ENCODE data around the gene NCOA7. TPM values are rescaled to one million over a fixed set of nuclear protein-coding genes. Genes with fewer than 3 reads are reported as not detected.

The NCOA7 gene
- total RNA-seq, 3 donors from 2014 or later: 62.6 to 94.7 (median 82.4) TPM

GRCh38 chr6:125871365-125871764 is 80.6 kb downstream of the NCOA7 start:
- Histone ChIP-seq H3K4me3 (no peak overlapping the region), H3K36me3 (no peaks in the 10 kb centered on the region), H3K4me1 (peaks cover 0 to 3% of the 10 kb centered on the region in 2 donors), H3K27me3 (no peaks in the 10 kb centered on the region), H3K9me3 (no peaks in the 10 kb centered on the region), H3K27ac (peak overlapping the region; percentile 58 to 59)
- TF ChIP-seq POLR2AphosphoS5 (IDR thresholded peaks at IDR 0.05) (no peak), CTCF (IDR thresholded peaks at IDR 0.05) (no peak), POLR2A (IDR thresholded peaks at IDR 0.05) (no peak)
- intact Hi-C loops (cut with DNase I; ENCODE audit: low total_unique reads): no loop called here
- DNase-seq (ENCODE audit: low spot score in 2 of 2): peak in 1 of 2 donors; percentile 26

- no peaks in the 10 kb centered on the region for H3K36me3 ChIP-seq
- intact Hi-C loops (cut with DNase I; ENCODE audit: low total_unique reads): no loop called here
- H3K4me1 ChIP-seq: peaks cover 0 to 3% of the 10 kb centered on the region in 2 donors
- H3K4me3 ChIP-seq: no peak overlapping the region
- no peak for DNase-seq (ENCODE audit: low spot score in 2 of 2)
- peak overlapping the region; percentile 23 to 58 for H3K27ac ChIP-seq
- no peaks in the 10 kb centered on the region for H3K27me3 ChIP-seq
- TF ChIP-seq POLR2A (IDR thresholded peaks at IDR 0.05) (no peak), POLR2AphosphoS5 (IDR thresholded peaks at IDR 0.05) (no peak), CTCF (IDR thresholded peaks at IDR 0.05) (no peak)
- no peaks in the 10 kb centered on the region for H3K9me3 ChIP-seq
Measured at GRCh38 chr6:125872259-125872921, 81.6 kb downstream of the NCOA7 start.

- TF ChIP-seq CTCF (IDR thresholded peaks at IDR 0.05) (no peak), POLR2A (IDR thresholded peaks at IDR 0.05) (no peak), POLR2AphosphoS5 (IDR thresholded peaks at IDR 0.05) (no peak)
- no peak for DNase-seq (ENCODE audit: low spot score in 2 of 2)
- no peaks in the 10 kb centered on the region for H3K4me1 ChIP-seq
- H3K27me3 ChIP-seq: no peaks in the 10 kb centered on the region
- H3K27ac ChIP-seq: no peak overlapping the region
- no peaks in the 10 kb centered on the region for H3K9me3 ChIP-seq
- intact Hi-C loops (cut with DNase I; ENCODE audit: low total_unique reads): no loop called here
- H3K36me3 ChIP-seq: peaks cover 3% of the 10 kb centered on the region
- H3K4me3 ChIP-seq: no peak overlapping the region
Measured at GRCh38 chr6:125882243-125882642, 91.5 kb downstream of the NCOA7 start.

- no peaks in the 10 kb centered on the region for H3K27me3 ChIP-seq
- H3K9me3 ChIP-seq: no peaks in the 10 kb centered on the region
- peaks cover 3% of the 10 kb centered on the region for H3K36me3 ChIP-seq
- intact Hi-C loops (cut with DNase I; ENCODE audit: low total_unique reads): no loop called here
- no peak for TF ChIP-seq POLR2A (IDR thresholded peaks at IDR 0.05)
- TF ChIP-seq CTCF (IDR thresholded peaks at IDR 0.05): no peak
- TF ChIP-seq POLR2AphosphoS5 (IDR thresholded peaks at IDR 0.05): no peak
- no peaks in the 10 kb centered on the region for H3K4me1 ChIP-seq
- DNase-seq (ENCODE audit: low spot score in 2 of 2): no peak
- H3K4me3 ChIP-seq: no peak overlapping the region
- H3K27ac ChIP-seq: no peak overlapping the region
Measured at GRCh38 chr6:125884634-125885371, 94.0 kb downstream of the NCOA7 start.

- DNase-seq (ENCODE audit: low spot score in 2 of 2): no peak
Measured at GRCh38 chr6:125886021-125886420, 95.3 kb downstream of the NCOA7 start.

More at GRCh38 chr6:125886021-125886420, 95.3 kb downstream of the NCOA7 start:
- peaks cover 3% of the 10 kb centered on the region for H3K36me3 ChIP-seq
- TF ChIP-seq POLR2AphosphoS5 (IDR thresholded peaks at IDR 0.05) (no peak), CTCF (IDR thresholded peaks at IDR 0.05) (no peak), POLR2A (IDR thresholded peaks at IDR 0.05) (no peak)
- H3K4me1 ChIP-seq: no peaks in the 10 kb centered on the region
- no peak overlapping the region for H3K27ac ChIP-seq
- H3K9me3 ChIP-seq: no peaks in the 10 kb centered on the region
- no peaks in the 10 kb centered on the region for H3K27me3 ChIP-seq
- intact Hi-C loops (cut with DNase I; ENCODE audit: low total_unique reads): no loop called here
- H3K4me3 ChIP-seq: no peak overlapping the region
